OCI-LY7 (cell line): ENCODE data around the gene PHIP.

ENCODE experiments used
- EZH2phosphoT487 ChIP-seq: fragments of 200-600 bp; sonication (generic); IDR thresholded peaks from 2 replicates; pipeline ENCODE4 v1.6.1; 2018; ENCODE audit warnings: low read depth, borderline replicate concordance, mild to moderate bottlenecking, mixed run types, antibody characterized with exemption, low read length, moderate library complexity, mixed read lengths
- TF ChIP-seq, protein P1 (sequence below): fragments of 200-600 bp; sonication (generic); conservative IDR thresholded peaks from 2 replicates; pipeline ENCODE4 v1.5.1; 2014; ENCODE audit warnings: mild to moderate bottlenecking, antibody characterized with exemption, low read length, moderate library complexity, mixed read lengths

DNA sequence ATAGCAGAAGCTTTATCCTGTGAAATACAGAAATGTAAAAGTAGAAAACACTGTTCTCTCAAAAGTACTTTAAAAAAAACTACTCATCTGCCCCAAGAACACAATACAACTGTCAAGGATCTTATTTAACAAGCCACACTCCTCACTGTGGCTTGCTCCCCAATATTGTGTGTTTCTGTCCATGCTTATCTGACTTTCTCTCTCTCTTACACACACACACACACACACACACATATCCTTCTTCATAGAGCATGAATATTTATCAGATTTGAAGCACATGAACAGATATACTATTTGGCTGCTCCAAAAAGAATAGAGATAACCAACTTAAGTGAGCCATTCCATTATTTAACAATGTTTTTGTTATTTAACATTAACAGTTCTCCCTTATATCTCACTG is 3.6 kb upstream of the PHIP start:
- TF ChIP-seq, protein P1, sequence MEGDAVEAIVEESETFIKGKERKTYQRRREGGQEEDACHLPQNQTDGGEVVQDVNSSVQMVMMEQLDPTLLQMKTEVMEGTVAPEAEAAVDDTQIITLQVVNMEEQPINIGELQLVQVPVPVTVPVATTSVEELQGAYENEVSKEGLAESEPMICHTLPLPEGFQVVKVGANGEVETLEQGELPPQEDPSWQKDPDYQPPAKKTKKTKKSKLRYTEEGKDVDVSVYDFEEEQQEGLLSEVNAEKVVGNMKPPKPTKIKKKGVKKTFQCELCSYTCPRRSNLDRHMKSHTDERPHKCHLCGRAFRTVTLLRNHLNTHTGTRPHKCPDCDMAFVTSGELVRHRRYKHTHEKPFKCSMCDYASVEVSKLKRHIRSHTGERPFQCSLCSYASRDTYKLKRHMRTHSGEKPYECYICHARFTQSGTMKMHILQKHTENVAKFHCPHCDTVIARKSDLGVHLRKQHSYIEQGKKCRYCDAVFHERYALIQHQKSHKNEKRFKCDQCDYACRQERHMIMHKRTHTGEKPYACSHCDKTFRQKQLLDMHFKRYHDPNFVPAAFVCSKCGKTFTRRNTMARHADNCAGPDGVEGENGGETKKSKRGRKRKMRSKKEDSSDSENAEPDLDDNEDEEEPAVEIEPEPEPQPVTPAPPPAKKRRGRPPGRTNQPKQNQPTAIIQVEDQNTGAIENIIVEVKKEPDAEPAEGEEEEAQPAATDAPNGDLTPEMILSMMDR: no peak
- no peak for TF ChIP-seq EZH2phosphoT487
